ENCODE results near the gene MACROD2. TPM values are rescaled to one million over a fixed set of nuclear protein-coding genes. Genes with fewer than 3 reads are reported as not detected.

Gene MACROD2
- total RNA-seq, 4 donors from 2014 or later: 1.8 to 4.8 (median 2.9) TPM

DNA sequence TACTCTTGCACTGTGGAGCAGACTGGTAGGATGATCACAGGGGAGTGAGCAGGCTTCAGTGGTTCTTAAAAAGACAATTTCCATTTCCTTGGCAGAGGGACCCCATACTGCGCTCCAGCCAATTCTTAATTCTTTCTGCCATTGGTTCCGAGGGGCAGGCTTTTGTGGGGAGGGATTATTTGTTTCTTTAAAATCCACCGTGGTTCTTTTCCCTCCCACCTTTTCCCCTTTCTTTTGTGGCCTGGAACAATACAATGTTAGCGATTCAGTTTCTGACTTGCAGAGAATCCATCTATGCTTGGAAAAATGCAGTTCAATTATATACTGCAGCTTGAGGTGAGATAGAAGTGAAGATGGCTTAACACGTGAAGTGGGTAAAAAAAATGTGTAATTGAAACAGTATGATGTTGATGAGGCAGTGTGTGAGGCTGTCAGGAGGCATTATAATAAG is 721.1 kb downstream of the MACROD2 start:
- no peak overlapping the region for H3K27ac ChIP-seq
- H3K36me3 ChIP-seq: no peaks in the 10 kb centered on the region
- no peak for TF ChIP-seq POLR2A (IDR thresholded peaks at IDR 0.05)
- TF ChIP-seq, protein P1, sequence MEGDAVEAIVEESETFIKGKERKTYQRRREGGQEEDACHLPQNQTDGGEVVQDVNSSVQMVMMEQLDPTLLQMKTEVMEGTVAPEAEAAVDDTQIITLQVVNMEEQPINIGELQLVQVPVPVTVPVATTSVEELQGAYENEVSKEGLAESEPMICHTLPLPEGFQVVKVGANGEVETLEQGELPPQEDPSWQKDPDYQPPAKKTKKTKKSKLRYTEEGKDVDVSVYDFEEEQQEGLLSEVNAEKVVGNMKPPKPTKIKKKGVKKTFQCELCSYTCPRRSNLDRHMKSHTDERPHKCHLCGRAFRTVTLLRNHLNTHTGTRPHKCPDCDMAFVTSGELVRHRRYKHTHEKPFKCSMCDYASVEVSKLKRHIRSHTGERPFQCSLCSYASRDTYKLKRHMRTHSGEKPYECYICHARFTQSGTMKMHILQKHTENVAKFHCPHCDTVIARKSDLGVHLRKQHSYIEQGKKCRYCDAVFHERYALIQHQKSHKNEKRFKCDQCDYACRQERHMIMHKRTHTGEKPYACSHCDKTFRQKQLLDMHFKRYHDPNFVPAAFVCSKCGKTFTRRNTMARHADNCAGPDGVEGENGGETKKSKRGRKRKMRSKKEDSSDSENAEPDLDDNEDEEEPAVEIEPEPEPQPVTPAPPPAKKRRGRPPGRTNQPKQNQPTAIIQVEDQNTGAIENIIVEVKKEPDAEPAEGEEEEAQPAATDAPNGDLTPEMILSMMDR (IDR thresholded peaks at IDR 0.05): no peak
- peaks cover 0 to 17% (median 11%) of the 10 kb centered on the region in 3 donors for H3K4me1 ChIP-seq
- no peaks in the 10 kb centered on the region for H3K9me3 ChIP-seq
- no peaks in the 10 kb centered on the region for H3K27me3 ChIP-seq
- no peak overlapping the region for H3K4me3 ChIP-seq
- intact Hi-C loops (cut with DNase I): no loop called here
- WGBS, 2 donors: 45 to 50% methylated on average over 5 of the region's 5 CpGs
- no peak for DNase-seq

DNA sequence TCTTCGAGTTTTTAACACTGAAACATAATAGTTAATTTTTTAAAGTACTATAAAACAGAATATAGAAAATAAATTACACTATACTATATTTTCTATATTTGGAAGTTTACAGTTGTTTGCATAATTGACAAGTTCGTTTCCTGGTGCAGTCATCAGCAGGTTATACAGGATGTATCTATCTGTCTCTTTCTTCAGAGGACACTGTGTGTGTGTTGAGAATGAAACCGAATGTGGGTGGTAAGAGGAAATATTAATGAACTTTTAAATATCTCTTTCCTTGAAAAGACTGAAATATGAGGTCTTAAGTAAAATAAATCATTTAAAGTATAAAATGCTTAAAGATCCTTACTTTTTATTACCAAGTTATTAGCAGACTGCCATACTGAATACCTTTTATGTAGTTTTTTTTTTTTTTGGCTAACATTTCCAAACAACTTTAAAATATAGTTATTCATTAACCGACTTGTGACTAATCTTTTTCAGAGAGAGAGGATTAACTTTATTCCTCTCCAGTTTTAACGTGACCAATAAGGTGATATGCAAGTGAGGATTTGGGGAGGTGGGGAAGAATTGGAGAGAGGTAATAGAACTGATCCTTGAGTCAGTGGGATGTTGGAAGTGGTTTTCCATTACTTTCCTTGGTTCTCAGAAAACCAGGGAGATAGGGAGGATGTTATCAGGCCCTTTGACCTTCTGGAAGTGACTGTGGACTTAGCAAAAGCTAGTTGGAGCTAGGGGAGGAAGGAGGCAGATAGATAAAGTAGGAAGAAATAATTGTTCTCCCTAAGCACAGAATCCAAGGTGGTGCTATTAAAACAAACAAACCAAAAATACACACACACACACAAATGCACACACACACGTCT is 722.1 kb downstream of the MACROD2 start:
- Histone ChIP-seq H3K27me3 (no peaks in the 10 kb centered on the region), H3K4me3 (no peak overlapping the region), H3K4me1 (peaks cover 0 to 7% (median 5%) of the 10 kb centered on the region in 3 donors), H3K36me3 (no peaks in the 10 kb centered on the region), H3K27ac (no peak overlapping the region), H3K9me3 (no peaks in the 10 kb centered on the region)
- 46 to 51% methylated on average over 6 of the region's 6 CpGs for WGBS, 2 donors
- intact Hi-C loops (cut with DNase I): no loop called here
- TF ChIP-seq, protein P1 (IDR thresholded peaks at IDR 0.05): no peak
- no peak for TF ChIP-seq POLR2A (IDR thresholded peaks at IDR 0.05)
- DNase-seq: no peak

DNA sequence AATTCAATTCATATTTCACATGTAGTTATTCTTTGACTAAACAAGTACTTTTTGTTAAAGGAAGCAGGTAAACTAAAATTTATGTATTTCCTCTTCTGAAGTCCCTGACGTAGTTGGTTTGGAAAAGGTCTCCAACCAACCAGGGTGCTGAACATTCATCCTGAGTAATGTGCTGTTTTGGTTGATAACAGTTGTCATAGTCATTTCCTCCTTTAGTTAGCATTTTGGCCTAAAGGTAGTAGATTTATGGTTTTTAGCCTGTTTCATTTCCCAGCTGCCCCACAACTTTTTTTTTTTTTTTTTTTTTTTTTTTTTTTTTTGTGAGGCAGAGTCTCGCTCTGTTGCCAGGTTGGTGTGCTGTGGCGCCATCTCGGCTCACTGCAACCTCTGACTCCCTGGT is 724.9 kb downstream of the MACROD2 start:
- 60 to 86% methylated on average over 3 to 4 of the region's 4 CpGs for WGBS, 2 donors

GRCh38 chr20:14721926-14722452 is 726.7 kb downstream of the MACROD2 start:
- DNase-seq: no peak

More for the DNA sequence above, 724.9 kb downstream of the MACROD2 start:
- intact Hi-C loops (cut with DNase I): no loop called here
- Histone ChIP-seq H3K9me3 (no peaks in the 10 kb centered on the region), H3K4me3 (no peak overlapping the region), H3K36me3 (no peaks in the 10 kb centered on the region), H3K27ac (no peak overlapping the region), H3K4me1 (no peaks in the 10 kb centered on the region), H3K27me3 (no peaks in the 10 kb centered on the region)
- DNase-seq: no peak
- TF ChIP-seq POLR2A (IDR thresholded peaks at IDR 0.05): no peak
- TF ChIP-seq, protein P1 (IDR thresholded peaks at IDR 0.05): no peak

More at GRCh38 chr20:14721926-14722452, 726.7 kb downstream of the MACROD2 start:
- WGBS, 2 donors: 91 to 100% methylated on average over 1 of the region's 1 CpG
- H3K27ac ChIP-seq: no peak overlapping the region
- H3K4me3 ChIP-seq: no peak overlapping the region
- H3K9me3 ChIP-seq: no peaks in the 10 kb centered on the region
- TF ChIP-seq, protein P1 (IDR thresholded peaks at IDR 0.05): no peak
- no peak for TF ChIP-seq POLR2A (IDR thresholded peaks at IDR 0.05)
- intact Hi-C loops (cut with DNase I): no loop called here
- H3K4me1 ChIP-seq: no peaks in the 10 kb centered on the region
- no peaks in the 10 kb centered on the region for H3K36me3 ChIP-seq
- H3K27me3 ChIP-seq: no peaks in the 10 kb centered on the region
